Measurements from ENCODE around the gene SLC1A7.
A peak's percentile ranks its signal among the peaks of the same experiment; 100 is the strongest.
"Not testable (repeated sequence)": the region's sequence is repeated elsewhere in the genome, so short reads cannot be mapped to it uniquely, and the experiment has no call there.

SLC1A7 gene

DNA sequence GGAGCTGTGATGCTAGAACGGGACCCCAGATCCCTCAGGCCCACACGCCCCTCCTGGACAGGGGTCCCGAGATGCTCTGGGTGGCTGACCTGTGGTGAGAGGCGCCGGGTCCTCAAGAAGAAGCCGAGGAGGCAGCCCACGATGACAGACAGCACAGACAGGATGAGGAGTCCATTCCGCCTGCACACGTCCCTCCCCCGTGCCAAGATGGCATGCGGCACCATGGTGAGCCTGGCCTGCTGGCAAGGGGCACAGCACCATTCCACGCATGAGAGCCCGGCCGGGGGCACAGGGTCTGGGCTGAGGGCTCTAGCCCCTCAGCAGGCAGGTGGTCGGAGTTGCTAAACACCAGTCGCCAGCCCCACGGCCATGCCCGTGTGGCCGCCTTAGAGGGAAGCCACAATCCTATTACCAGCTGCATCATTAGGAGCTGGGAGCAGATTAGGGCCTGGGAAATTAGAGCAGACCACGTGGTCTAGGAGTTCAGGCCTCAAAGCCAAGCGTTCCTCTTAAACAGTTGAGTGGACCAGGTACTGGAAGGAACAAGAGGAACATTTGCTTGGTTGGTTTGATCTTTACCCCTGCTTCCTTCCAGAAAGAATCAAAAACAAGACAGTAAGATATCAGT is at the start of gene SLC1A7:
TSS of gene SLC1A7 (minus strand) at position 413 of the 628 bp plus-strand sequence. CDS start at position 224, 189 bp downstream.
- DNase-seq (ENCODE audit: low spot score) = no peak

DNA sequence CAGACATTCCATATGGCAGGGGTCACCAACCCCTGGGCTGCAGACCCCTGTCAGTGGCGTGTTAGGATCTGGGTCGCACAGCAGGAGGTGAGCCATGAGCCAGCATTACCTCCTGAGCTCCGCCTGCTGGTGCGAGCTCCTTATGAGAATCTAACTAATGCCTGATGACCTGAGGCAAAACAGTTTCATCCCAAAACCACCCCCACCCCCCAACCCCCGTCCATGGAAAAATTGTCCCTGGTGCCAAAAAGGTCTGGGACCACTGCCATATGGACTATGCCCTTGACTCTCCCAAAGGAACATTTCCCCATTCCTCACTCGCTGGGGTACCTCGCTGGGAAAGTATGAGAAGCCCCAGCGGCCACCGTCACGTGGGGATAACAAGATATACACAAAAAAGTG is 47.8 kb upstream of the SLC1A7 start:
- DNase-seq (ENCODE audit: low spot score) = no peak

DNA sequence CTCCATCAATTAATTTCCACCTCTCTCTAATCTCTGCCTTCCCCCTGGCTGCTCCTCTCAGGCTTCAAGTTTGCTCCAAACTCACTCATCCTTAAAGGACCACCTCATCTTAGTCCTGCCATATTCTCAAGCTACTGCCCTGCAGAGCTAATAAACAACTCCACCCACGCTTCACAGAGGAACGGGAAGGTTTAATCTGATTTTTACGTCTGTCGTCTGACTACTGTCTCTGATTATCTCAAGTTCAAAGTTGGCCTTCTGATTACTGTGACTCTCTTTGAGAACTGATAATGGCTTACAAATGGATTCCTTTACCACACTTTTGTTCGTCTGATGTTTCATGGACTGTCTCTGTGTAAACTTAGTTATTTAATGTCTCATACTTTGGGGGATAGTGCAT is 46.6 kb upstream of the SLC1A7 start:
- DNase-seq (ENCODE audit: low spot score) = no peak

DNA sequence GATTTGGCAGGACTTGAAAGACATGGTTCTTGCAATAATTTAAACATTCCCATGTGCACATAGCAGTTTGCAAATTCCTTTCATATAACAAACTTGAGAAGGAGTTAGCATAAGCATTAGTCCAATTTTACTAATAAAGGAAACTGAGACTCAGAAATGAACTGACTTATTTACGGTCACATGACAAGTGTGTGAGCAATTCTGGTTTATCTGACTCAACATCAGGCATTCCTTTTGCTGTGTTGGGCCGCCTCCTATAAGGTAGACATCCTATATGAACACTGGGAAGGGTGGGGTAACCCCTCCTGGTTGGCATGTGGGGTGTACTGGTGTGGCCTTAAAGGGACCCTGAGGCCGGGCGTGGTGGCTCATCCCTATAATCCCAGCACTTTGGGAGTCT is 45.7 kb upstream of the SLC1A7 start:
- no peak for DNase-seq (ENCODE audit: low spot score)

DNA sequence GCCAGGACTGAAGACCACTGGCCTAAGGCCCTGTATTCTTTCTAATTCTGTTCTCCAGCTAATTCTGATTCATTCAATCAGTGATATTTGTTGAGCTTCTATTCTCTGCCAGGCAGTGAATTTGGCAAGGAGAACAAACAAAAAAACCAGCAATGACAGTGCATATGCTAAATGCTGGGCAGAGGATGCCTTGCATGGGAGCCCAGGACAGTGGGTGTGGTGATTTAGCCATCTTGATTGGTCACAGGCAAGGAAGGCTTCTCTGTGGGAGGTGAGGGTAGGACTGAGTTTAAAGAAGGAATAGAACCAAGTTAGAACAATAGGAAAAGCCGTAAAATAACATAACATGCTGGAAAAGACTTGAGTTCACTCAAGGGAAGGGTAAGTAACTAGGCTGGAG is 45.0 kb upstream of the SLC1A7 start:
- DNase-seq (ENCODE audit: low spot score) = no peak

DNA sequence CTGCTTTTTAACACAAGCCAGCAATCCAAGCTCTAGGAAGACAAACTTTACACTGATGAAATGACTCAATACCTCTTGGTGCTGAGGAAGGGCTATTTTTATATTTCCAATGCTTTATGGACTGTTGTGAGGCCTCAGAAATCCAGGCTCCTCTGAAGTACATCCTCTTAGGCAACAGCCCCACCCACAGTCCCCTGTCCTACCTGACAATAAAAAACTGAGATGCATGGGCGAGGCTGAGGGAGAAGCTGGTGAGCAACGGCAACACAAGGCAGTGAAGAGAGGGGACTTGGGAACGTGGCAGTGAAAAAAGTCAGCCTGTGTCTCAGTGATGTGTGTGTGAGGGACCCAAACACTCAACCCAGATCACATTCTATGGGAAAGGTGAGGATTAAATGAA is 44.1 kb upstream of the SLC1A7 start:
- DNase-seq (ENCODE audit: low spot score) = no peak

DNA sequence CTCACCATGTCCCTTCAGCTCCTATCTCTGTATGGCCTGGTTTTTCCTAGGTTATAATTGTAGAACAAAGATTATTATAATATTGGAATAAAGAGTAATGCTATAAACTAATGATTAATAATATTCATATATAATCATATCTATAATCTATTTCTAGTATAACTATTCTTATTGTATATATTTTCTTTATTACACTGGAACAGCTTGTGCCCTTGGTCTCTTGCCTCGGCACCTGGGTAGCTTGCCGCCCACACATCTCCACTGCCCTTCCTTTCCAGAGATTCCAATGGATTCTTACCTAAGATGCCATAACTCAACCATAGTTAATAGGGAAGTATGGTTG is 43.5 kb upstream of the SLC1A7 start:
- not testable (repeated sequence) for DNase-seq (ENCODE audit: low spot score)

DNA sequence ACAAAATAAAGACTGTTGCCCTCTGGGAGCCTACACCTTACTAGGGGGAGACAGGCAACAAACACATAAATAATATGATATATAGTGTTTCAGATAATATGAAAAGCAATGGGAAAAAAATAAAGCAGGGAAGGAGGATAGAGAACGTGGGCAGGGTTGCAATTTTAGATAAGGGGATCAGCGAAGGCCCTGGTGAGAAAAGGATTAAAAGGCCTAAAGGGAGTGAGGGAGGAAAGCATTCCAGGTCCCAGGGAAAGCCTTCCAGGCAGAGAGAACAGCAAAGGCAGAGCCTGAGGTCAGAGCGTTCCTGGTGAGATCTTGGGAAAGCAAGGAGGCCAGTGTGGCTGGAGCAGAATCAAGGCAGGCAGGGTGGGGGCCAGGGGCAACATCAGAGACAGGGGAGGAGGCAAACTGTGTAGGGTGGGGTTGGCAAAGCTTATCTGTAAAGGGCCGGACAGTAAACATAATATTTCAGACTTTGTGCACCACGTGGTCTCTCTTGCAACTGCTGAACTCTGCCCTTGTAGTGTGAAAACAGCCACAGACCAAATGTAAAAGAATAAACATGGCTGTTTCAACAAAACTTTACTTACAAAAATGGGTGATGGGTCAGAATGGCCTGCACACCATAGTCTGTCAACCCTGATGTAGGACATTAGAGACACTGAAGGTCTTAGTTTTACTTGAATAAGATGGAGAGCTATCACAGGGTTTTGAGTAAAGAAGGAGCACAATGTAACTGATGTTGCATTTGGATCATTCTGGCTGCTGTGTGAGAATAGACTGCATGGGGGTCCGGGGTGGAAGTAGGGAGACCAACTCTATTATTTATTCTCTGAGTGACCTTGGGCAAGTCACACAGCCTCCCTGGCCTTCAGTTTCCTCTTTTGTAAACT is 40.9 kb upstream of the SLC1A7 start:
- peak; percentile 82 for DNase-seq (ENCODE audit: low spot score)

DNA sequence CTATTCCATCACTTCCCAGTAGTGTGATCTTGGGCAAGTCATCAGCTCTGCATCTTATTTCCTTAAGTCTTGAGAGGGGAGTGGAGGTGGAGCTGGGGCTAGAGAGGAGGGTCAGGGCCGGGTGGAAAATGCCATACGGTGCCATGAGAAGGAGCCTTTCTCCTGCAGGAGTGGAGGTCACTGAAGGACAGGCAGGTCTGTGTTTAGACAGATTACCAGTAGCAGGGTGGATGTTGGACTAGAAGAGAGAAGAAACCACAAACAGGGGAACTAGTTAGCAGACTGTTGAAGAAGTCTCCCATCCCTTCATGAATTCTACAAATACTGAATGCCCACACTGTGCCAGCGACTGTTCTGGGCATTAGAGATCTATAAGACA is 40.3 kb upstream of the SLC1A7 start:
- no peak for DNase-seq (ENCODE audit: low spot score)

DNA sequence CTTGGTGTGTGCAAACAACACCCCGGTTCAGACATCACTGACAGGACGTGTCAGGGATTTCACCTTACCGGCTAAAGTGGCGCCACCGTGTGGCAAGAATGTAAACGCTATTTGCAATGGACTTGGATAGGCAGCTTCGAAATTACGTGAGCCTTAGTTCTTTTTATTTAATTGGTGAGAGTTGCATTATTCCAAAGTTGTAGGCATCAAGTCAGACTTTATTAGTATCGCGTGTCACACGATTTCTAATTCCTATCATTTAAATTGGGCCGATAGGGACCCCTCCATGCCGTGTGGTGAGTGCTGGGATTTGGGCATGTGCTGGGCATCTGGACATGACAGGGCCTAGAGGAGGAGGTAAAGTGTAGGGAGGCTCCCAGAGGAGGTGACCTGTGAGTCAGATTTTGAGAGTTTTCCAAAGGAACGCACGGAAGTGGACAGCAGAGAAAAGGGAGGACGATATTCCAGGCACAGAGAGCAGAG is 39.7 kb upstream of the SLC1A7 start:
- no peak for DNase-seq (ENCODE audit: low spot score)

DNA sequence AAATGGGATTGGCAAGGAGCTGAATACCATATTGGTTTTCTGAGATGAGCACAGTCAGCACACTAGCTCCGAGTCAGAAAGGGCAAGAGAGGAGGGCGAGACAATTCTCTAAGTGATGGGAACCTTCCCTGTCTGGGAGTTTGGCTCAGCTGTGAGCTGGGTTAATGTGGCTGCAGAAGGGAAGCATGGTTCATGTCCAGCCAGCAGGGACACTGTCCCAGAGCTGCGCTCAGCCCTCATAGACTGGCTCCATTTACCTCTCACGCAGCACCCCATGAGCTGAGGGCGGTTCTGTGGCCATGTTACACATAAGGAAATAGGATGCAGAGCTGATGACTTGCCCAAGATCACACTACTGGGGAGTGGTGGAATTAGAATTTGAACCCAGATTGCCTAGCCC is 38.5 kb upstream of the SLC1A7 start:
- DNase-seq (ENCODE audit: low spot score) = no peak

DNA sequence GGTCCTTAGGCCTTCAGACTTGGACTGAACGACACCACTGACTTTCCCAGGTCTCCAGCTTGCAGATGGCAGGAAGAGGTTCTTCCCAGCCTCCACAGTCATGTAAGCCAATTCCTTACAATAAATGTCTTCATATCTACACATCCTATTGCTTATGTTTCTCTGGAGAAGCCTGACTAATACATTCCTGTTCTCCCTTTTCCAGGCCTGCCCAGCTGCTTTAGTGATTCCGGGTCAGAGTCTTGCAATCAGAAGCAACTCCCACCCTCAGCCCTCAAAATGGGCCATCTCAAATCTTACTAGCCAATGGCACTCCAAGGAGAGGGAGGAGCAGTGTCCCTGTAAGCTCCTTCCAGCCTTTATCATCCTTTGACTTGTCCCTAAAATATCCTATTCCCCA is 37.8 kb upstream of the SLC1A7 start:
- DNase-seq (ENCODE audit: low spot score) = no peak

DNA sequence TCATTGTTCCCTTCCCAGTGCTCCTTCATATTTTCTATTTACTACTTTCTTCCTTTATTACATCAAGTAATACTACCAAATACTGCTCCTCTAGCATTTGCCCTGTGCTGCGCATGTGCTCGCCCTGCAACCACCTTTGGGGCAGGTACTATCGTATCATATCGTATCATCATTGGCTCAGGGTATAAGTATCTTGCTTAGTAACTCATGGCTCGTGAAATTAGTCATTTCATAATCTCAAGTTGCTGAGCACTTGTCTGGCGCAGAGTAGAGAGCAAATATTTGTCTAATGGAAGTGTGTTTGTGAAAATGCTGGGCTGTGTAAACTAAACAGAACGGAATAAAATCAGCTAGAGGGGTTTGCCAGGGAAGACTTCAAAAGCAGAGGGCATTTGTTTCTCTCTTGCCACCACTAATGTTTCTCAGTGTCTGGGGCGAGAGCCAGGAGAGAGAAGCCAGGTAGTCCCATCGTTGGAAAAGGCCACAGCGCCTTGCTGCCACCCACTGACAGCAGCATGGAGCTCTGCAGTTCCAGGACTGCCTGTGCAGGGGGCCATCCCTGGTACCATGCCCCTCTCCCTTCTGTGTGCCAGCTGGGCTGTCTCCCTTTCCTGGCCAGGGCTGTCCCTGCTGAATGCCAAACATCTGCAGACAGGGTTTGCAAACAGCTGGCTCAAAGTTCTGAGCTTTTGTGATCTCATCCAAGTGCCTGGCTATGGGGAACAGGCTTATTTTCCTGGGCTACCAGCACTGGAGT is 34.2 kb upstream of the SLC1A7 start:
- DNase-seq (ENCODE audit: low spot score) = no peak

DNA sequence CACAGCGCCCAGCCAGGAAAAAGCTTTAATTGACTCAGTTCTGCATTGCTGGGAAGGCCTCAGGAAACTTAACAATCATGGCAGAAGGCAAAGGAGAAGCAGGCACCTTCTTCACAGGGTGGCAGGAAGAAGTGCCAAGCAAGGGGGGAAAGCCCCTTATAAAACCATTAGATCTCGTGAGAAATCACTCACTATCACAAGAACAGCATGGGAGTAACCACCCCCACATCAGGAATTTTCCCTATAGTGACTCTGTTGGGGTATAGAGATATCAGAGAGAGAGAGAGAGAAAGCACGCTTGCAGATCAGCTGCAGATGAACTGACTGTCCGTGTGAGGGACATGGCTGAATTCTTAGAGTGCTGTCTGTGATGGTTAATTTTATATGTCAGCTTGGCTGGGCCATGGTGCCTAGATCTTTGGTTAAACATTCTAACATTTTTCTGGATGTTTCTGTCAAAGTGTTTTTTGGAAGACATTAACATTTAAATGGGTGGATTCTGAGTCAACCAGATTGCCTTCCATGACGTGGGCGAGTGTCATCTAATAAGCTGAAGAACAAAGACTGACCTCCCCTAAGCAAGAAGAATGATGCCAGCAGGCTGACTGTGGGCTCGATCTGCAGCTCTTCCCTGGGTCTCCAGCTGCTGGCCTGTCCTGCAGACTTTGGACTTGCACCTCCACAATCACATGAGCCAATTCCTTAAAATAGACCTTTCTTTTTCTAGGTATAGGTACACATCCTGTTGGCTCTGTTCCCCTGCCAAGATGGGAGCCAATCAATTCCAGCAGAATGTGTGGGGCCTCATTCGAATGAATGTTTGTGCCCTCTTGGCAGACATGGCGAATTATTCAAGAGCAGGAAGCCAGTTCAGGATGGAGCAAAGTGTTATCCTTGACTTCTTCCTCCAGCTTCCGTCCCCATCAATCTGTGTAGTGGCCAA is 32.8 kb upstream of the SLC1A7 start:
- peak; percentile 56 for DNase-seq (ENCODE audit: low spot score)

DNA sequence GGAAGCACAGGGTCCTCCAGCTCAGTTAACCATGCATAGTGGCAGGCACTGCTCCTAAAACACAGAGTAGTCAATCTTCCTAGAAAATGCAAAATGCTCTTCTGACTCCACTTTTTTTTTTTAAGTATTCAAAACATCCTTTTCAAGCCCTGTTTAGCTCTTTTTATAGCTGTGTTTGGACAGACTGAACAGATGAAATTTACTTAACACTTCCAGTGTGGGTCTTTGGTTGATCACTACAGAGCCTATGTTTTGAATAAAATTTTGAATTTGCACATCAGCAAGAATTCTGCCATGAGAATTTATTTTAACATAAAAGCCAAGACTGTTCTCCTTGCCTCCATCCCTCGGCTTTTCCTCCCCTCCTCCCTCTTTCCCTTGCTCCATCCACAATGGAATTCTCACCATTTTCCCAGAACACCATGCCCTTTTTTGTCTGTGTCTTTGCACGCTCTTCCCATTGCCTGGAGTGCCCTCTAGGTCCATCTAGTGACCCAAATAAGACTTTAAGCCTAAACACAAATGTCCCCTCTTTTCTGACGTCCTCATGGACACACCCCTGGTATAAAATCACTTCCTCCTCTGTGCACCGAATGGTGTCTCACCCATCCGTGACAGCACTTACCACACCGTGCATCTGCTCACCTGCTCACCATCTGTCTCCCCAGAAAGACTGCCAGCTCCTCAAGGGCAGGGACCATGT is 30.1 kb upstream of the SLC1A7 start:
- DNase-seq (ENCODE audit: low spot score) = peak; percentile 57

DNA sequence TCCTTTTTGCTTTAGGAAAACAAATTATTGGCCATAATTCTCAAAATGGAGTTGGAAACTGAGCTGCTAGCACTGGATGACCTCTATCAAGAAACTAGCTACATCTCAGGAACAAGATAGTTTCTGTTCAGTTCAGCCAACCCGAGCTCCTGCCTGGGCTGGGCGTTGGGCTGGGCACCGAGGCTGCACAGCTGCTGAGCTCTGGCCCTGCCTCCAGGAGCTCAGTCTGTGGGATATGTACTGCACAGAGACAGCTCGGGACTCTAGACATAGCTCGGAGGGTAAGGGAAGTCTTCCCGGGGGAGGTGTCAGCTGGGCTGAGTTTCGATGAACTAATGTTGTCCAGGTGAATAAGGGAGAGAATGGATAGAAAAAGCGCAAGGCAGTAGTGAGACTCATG is 24.5 kb upstream of the SLC1A7 start:
- no peak for DNase-seq (ENCODE audit: low spot score)

DNA sequence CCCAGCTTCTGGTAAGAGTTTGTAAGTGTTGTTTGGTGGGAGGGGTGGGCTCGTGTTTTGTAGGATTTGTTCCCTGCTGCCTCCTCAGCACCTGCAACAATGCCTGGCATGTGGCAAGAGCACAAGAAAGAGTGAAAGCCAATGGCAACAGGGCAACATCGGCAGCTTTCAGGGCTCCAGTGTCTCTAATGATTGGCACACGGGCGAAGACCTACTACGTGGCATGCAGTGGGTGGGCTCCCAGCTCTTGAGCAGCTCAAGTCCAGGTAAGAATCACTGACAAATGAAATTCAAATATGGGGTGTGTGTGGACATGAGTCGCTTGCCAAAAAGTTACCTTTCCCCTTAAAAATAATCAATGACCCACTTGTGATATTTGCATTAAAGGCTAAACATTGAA is 23.9 kb upstream of the SLC1A7 start:
- no peak for DNase-seq (ENCODE audit: low spot score)

DNA sequence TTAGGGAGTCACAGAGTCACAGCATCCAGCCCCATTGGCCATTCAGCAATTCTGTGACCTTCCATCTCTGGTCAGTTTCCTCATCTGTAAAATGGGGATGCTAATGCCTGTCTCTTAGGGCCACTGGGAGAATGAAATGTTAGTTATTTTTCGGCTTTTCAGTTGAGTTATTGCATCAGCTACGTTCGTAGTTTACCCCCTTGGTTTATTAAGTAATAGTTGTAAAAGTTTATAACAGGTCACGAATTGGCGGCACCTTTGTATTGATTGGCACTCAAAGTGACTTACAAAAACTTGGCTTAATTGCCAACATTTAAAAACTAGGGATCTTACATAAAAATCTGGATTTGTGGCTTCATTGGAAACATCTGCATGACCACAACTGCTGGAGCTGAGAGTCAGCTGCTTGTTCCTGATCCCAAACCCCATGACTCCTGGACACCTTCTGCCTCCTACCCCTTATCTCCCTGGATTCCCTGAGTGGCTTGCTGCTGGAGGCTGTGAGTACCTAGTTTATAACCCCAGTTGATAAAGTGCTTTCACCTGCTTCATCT is 23.0 kb upstream of the SLC1A7 start:
- DNase-seq (ENCODE audit: low spot score) = no peak

DNA sequence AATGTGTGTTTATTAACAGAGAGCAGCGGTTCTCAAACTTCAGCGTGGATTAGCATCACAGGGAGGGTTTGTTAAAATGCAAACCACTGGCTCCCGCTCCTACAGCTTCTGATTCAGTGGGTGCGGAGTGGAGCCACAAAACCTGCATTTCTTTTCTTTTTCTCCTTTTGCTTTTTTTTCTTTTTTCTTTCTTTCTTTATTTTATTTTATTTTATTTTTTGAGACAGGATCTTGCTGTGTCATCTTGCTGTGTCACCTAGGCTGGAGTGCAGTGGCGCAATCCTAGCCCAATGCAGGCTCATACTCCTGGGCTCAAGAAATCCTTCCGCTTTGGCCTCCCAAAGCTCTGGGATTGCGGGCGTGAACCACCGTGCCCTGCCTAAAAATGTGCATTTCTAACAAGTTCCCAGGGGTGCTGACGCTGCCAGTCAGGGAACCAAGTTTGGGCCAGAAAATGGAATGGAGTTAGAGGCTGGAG is 20.9 kb upstream of the SLC1A7 start:
- no peak for DNase-seq (ENCODE audit: low spot score)

DNA sequence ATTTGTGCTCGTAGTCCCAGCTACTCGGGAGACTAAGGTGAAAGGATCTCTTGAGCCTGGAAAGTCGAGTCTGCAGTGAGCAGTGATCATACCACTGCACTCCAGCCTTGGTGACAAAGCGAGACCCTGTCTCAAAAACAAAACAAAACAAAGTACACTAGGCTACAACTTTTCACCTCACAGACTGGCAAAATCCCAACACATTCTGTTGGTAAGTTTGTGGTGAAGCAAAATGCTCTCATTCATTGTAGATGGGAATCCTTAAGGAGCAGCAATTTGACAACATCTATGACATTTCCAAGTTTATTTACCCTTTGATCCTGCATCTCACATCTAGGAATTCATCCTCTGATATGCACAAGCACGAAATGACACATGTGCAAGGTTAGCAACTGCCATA is 20.2 kb upstream of the SLC1A7 start:
- DNase-seq (ENCODE audit: low spot score) = no peak

DNA sequence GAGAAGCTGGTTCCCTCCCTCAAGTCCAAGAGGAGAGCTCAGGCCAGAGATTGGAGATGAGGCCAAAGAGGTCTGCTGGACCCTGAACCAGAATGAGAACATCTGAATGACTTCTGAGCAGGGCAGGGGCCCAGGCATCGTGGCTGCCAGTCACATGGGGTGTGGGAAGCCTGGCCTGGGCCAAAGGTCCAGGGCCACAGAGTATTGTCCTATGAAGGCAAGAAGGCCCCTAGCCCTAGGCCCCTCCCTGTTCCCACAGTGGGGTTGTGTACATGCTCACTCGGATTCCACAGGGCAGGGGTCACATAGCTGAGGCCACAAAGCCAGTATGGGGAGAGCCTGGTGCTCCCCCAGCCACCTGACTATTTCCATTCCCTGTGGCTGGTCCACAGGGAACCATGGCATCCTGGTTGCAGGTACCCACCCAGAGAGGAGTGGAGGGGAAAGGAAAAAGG is 18.5 kb upstream of the SLC1A7 start:
- DNase-seq (ENCODE audit: low spot score) = no peak
